HepG2 (cell line): ENCODE data around the gene LIMA1. TPM values are rescaled to one million over a fixed set of nuclear protein-coding genes. Genes with fewer than 3 reads are reported as not detected.

Experiments
- CHCHD3 ChIP-seq: sonication (generic); formaldehyde crosslinking; IDR thresholded peaks from 2 replicates; pipeline ENCODE4 v1.8.0; 2022; ENCODE audit warnings: mild to moderate bottlenecking, missing genetic modification reagents, moderate library complexity
- DMTF1 ChIP-seq: sonication (generic); formaldehyde crosslinking; IDR thresholded peaks from 2 replicates; pipeline ENCODE4 v1.4.0; 2020; ENCODE audit warnings: mild to moderate bottlenecking, missing genetic modification reagents
- FOXA3 ChIP-seq: IDR thresholded peaks from 2 replicates; pipeline ENCODE4 v1.6.1; 2016; ENCODE audit warnings: missing genetic modification reagents, missing compliant biosample characterization
- GTF2F1 ChIP-seq: fragments of 150-350 bp; IDR thresholded peaks from 2 replicates; pipeline ENCODE4 v1.6.1; 2014; ENCODE audit warnings: low read length
- KLF11 ChIP-seq: IDR thresholded peaks from 2 replicates; pipeline ENCODE4 v1.6.1; 2016; ENCODE audit warnings: missing compliant biosample characterization
- MAZ ChIP-seq, 2 experiments: sonication (generic) in 1 of 2; formaldehyde crosslinking in 1 of 2; IDR thresholded peaks; 2 replicates each; pipeline versions ENCODE4 v1.5.0 to v1.6.1; 2012 to 2020; ENCODE audit warnings: low read depth in 2 of 2, mild to moderate bottlenecking in 2 of 2, borderline replicate concordance in 1 of 2, improper control_type of control experiment in 1 of 2, low read length in 1 of 2, missing genetic modification reagents in 1 of 2, moderate library complexity in 1 of 2
- NFIC ChIP-seq: IDR thresholded peaks from 2 replicates; pipeline ENCODE4 v1.6.1; 2012; ENCODE audit warnings: mild to moderate bottlenecking, low read length, inconsistent platforms
- REST ChIP-seq, 2 experiments: IDR thresholded peaks; 2 replicates each; pipeline ENCODE4 v1.6.1; 2011 to 2012; ENCODE audit warnings: low read length in 2 of 2, borderline replicate concordance in 1 of 2, low read depth in 1 of 2, mild to moderate bottlenecking in 1 of 2, moderate library complexity in 1 of 2
- SMAD3 ChIP-seq: sonication (generic); formaldehyde crosslinking; IDR thresholded peaks from 2 replicates; pipeline ENCODE4 v1.4.0; 2020; ENCODE audit warnings: missing genetic modification reagents
- TERF1 ChIP-seq: sonication (generic); formaldehyde crosslinking; IDR thresholded peaks from 2 replicates; pipeline ENCODE4 v1.8.0; 2022; ENCODE audit warnings: mild to moderate bottlenecking, missing genetic modification reagents, moderate library complexity
- TFE3 ChIP-seq: IDR thresholded peaks from 2 replicates; pipeline ENCODE4 v1.6.1; 2016
- TMF1 ChIP-seq: sonication (generic); formaldehyde crosslinking; IDR thresholded peaks from 2 replicates; pipeline ENCODE4 v1.8.1; 2022; ENCODE audit warnings: low read depth, missing genetic modification reagents
- YEATS2 ChIP-seq: sonication (generic); formaldehyde crosslinking; IDR thresholded peaks from 2 replicates; pipeline ENCODE4 v1.4.0; 2020; ENCODE audit warnings: missing genetic modification reagents, borderline replicate concordance
- ZFP82 ChIP-seq: sonication (generic); formaldehyde crosslinking; IDR thresholded peaks from 2 replicates; pipeline ENCODE4 v1.5.1; 2020; ENCODE audit warnings: mild to moderate bottlenecking, missing genetic modification reagents, borderline replicate concordance
- ZNF121 ChIP-seq: sonication (generic); formaldehyde crosslinking; IDR thresholded peaks from 2 replicates; pipeline ENCODE4 v1.5.0; 2020; ENCODE audit warnings: mild to moderate bottlenecking, missing genetic modification reagents
- ZNF383 ChIP-seq: sonication (generic); formaldehyde crosslinking; IDR thresholded peaks from 2 replicates; pipeline ENCODE4 v1.4.0; 2020; ENCODE audit warnings: missing genetic modification reagents, mild to moderate bottlenecking, borderline replicate concordance
- ZNF749 ChIP-seq: sonication (generic); formaldehyde crosslinking; IDR thresholded peaks from 2 replicates; pipeline ENCODE4 v1.8.0; 2022; ENCODE audit warnings: mild to moderate bottlenecking, missing genetic modification reagents, moderate library complexity, borderline replicate concordance
- polyA plus RNA-seq, 8 experiments: library from polyadenylated mRNA; depleted of rRNA in 3 of 8; stranded (reverse) in 7 of 8; unstranded in 1 of 8; fragments of >200 nt; fragmentation: Illumina TruSeq in 4 of 8; extraction: Trizol in 4 of 8; gene quantifications; 2 replicates each; pipeline versions ENCODE4 v1.2.1 to v1.2.3, GENCODE V29; 2011 to 2016; ENCODE audit warnings: low read depth in 4 of 8, missing spikeins in 1 of 8, mixed read lengths in 1 of 8; ENCODE audit not compliant: insufficient read depth in 1 of 8
- total RNA-seq, 5 experiments: library from RNA; depleted of rRNA; stranded (reverse); fragments of >200 nt; fragmentation: Illumina TruSeq; extraction: Trizol; gene quantifications; 2 replicates each; pipeline ENCODE4 v1.2.3, GENCODE V29; 2016; ENCODE audit warnings: low read depth in 1 of 5

The LIMA1 gene
- total and polyA plus RNA-seq, 2 of the 13 experiments (the other 11 are each of a cell fraction or from before 2014, with no cell fraction given), result 13.0 to 19.8 TPM

- TF ChIP-seq TFE3 (CRISPR knock-in tag), result no peak
- no peak for TF ChIP-seq GTF2F1
- TF ChIP-seq REST (IDR thresholded peaks at IDR 0.05; ENCODE audit: borderline replicate concordance in 1 of 2, low read depth in 1 of 2, low read length in 2 of 2), result no peak
- TF ChIP-seq SMAD3 (CRISPR knock-in tag), result no peak; the same call in 1 of the 2 replicates
- TF ChIP-seq NFIC, result peak; percentile 81
- TF ChIP-seq ZNF383 (CRISPR knock-in tag), result no peak
- no peak for TF ChIP-seq DMTF1 (CRISPR knock-in tag)
- no peak for TF ChIP-seq ZNF749
- TF ChIP-seq ZFP82 (CRISPR knock-in tag), result no peak
- TF ChIP-seq TMF1 (CRISPR knock-in tag), result no peak
- TF ChIP-seq FOXA3 (CRISPR knock-in tag), result peak; percentile 98
- no peak for TF ChIP-seq YEATS2 (CRISPR knock-in tag)
- no peak for TF ChIP-seq KLF11 (CRISPR knock-in tag)
- TF ChIP-seq MAZ (IDR thresholded peaks at IDR 0.05; ENCODE audit: borderline replicate concordance, low read depth, low read length), result no peak
- TF ChIP-seq MAZ (CRISPR knock-in tag; IDR thresholded peaks at IDR 0.05; ENCODE audit: low read depth), result no peak
- no peak for TF ChIP-seq ZNF121 (CRISPR knock-in tag)
- no peak for TF ChIP-seq TERF1 (CRISPR knock-in tag)
- no peak for TF ChIP-seq CHCHD3
Observed at GRCh38 chr12:50241178-50241577, 42.1 kb downstream of the LIMA1 start (continued).
